Liver (tissue), 9 donors: Measurements from ENCODE around the gene SMPD2. TPM values are rescaled to one million over a fixed set of nuclear protein-coding genes. Genes with fewer than 3 reads are reported as not detected.

Source experiments
- DNase-seq: peaks from one replicate; pipeline ENCODE4 v3.0.0-alpha.2; 2017; ENCODE audit warnings: low spot score
- H3K27ac ChIP-seq, 2 donors: one replicate each; pipeline ENCODE4 v1.7.0; 2013; ENCODE audit warnings: inconsistent platforms in 2 of 2, low read length in 2 of 2, control low read depth in 1 of 2, low read depth in 1 of 2, mild to moderate bottlenecking in 1 of 2
- H3K27me3 ChIP-seq, 4 donors: one replicate each; pipeline versions ENCODE4 v1.6.1 to v1.7.0; 2013; ENCODE audit warnings: low read length in 3 of 4, inconsistent platforms in 1 of 4, mild to moderate bottlenecking in 1 of 4, moderate library complexity in 1 of 4; ENCODE audit not compliant: control insufficient read depth in 4 of 4, insufficient read depth in 4 of 4
- H3K36me3 ChIP-seq, 4 donors: one replicate each; pipeline versions ENCODE4 v1.6.1 to v1.7.0; 2013; ENCODE audit warnings: low read length in 3 of 4, mild to moderate bottlenecking in 3 of 4, low read depth in 1 of 4, moderate library complexity in 1 of 4; ENCODE audit not compliant: control insufficient read depth in 4 of 4, insufficient read depth in 3 of 4
- H3K4me1 ChIP-seq, 4 donors: one replicate each; pipeline versions ENCODE4 v1.6.1 to v1.7.0; 2013; ENCODE audit warnings: low read length in 3 of 4, mild to moderate bottlenecking in 3 of 4, moderate library complexity in 1 of 4; ENCODE audit not compliant: control insufficient read depth in 4 of 4, insufficient read depth in 4 of 4
- H3K4me3 ChIP-seq, 3 donors: one replicate each; pipeline versions ENCODE4 v1.6.1 to v1.7.0; 2013; ENCODE audit warnings: low read length in 3 of 3, control low read depth in 1 of 3, low read depth in 1 of 3, mild to moderate bottlenecking in 1 of 3
- H3K9ac ChIP-seq, 2 donors: one replicate each; pipeline ENCODE4 v1.7.0; 2013; ENCODE audit warnings: low read length in 2 of 2, mild to moderate bottlenecking in 2 of 2, moderate library complexity in 2 of 2, control low read depth in 1 of 2, low read depth in 1 of 2
- H3K9me3 ChIP-seq, 4 donors: one replicate each; pipeline versions ENCODE4 v1.6.1 to v1.7.0; 2013; ENCODE audit warnings: low read length in 3 of 4; ENCODE audit not compliant: control insufficient read depth in 4 of 4
- ATF3 ChIP-seq: IDR thresholded peaks from 2 replicates; pipeline ENCODE4 v1.6.1; 2016; ENCODE audit warnings: antibody characterized with exemption
- HNF4A ChIP-seq, 2 donors: conservative IDR thresholded peaks; 2 replicates each; pipeline ENCODE4 v1.6.1; 2016; ENCODE audit warnings: antibody characterized with exemption in 2 of 2, mild to moderate bottlenecking in 2 of 2
- MAX ChIP-seq: IDR thresholded peaks from 2 replicates; pipeline ENCODE4 v1.6.1; 2016; ENCODE audit warnings: antibody characterized with exemption
- RAD21 ChIP-seq, 2 donors: IDR thresholded peaks; 2 replicates each; pipeline ENCODE4 v1.6.1; 2016; ENCODE audit warnings: antibody characterized with exemption in 2 of 2, mild to moderate bottlenecking in 2 of 2
- REST ChIP-seq: IDR thresholded peaks from 2 replicates; pipeline ENCODE4 v1.6.1; 2016; ENCODE audit warnings: antibody characterized with exemption, mild to moderate bottlenecking
- SP1 ChIP-seq: IDR thresholded peaks from 2 replicates; pipeline ENCODE4 v1.6.1; 2018; ENCODE audit warnings: antibody characterized with exemption, mild to moderate bottlenecking
- YY1 ChIP-seq: IDR thresholded peaks from 2 replicates; pipeline ENCODE4 v1.6.1; 2016; ENCODE audit warnings: antibody characterized with exemption, mild to moderate bottlenecking
- WGBS: extraction: QIAGEN DNeasy Blood & Tissue Kit; methylation state at CpG from one replicate; pipeline ENCODE4 v1.1.7; 2013; 5-methylcytosine and 5-hydroxymethylcytosine counted together
- polyA plus RNA-seq, 2 donors: library from polyadenylated mRNA; stranded (reverse) in 1 of 2; unstranded in 1 of 2; fragments of 200-250 nt in 1 of 2; fragments of >200 nt in 1 of 2; fragmentation: Nextera tagmentation in 1 of 2; extraction: Ambion mirVana in 1 of 2; gene quantifications; one replicate each; pipeline versions ENCODE4 v1.2.1 to v1.2.3, GENCODE V29; 2013 to 2015
- total RNA-seq, 2 donors: library from RNA; depleted of rRNA; stranded (reverse); fragments of >200 nt; gene quantifications; one replicate each; pipeline ENCODE4 v1.2.3, GENCODE V29; 2014
- donor health status: healthy.
- donor health status: healthy.
- donor health status: healthy.
- donor health status: healthy.
- donor health status: healthy.

SMPD2 gene
- total and polyA plus RNA-seq, 4 donors = 3.3 to 5.1 (median 4.2) TPM

- H3K4me1 ChIP-seq = peaks cover 8 to 19% (median 16%) of the 10 kb centered on the region in 4 donors
- no peak overlapping the region for H3K27ac ChIP-seq
- H3K9ac ChIP-seq = no peak overlapping the region
- TF ChIP-seq HNF4A (conservative IDR thresholded peaks at IDR 0.05) (peak in 1 of 2 donors; percentile 43), RAD21 (IDR thresholded peaks at IDR 0.05) (peak in 1 of 2 donors; percentile 23), SP1 (peak; percentile 42), YY1 (no peak), REST (no peak)
- H3K27me3 ChIP-seq = no peaks in the 10 kb centered on the region
- DNase-seq = no peak
- H3K4me3 ChIP-seq = no peak overlapping the region
- no peaks in the 10 kb centered on the region for H3K9me3 ChIP-seq
- H3K36me3 ChIP-seq = peaks cover 0 to 6% (median 3%) of the 10 kb centered on the region in 4 donors
- WGBS = 62% methylated on average over 16 of the region's 16 CpGs
These were observed 16.4 kb downstream of the SMPD2 start for GRCh38 chr6:109456710-109457561.

GRCh38 chr6:109457562-109457996, 17.1 kb downstream of the SMPD2 start:
- no peaks in the 10 kb centered on the region for H3K27me3 ChIP-seq
- no peak overlapping the region for H3K27ac ChIP-seq
- no peak overlapping the region for H3K4me3 ChIP-seq
- TF ChIP-seq HNF4A (conservative IDR thresholded peaks at IDR 0.05) = no peak
- TF ChIP-seq MAX = no peak
- TF ChIP-seq REST = no peak
- TF ChIP-seq ATF3 = no peak
- no peak for TF ChIP-seq YY1
- 91% methylated on average over 6 of the region's 6 CpGs for WGBS
- H3K36me3 ChIP-seq = peaks cover 0 to 7% (median 3%) of the 10 kb centered on the region in 4 donors
- H3K4me1 ChIP-seq = peaks cover 8 to 19% (median 16%) of the 10 kb centered on the region in 4 donors
- H3K9me3 ChIP-seq = no peaks in the 10 kb centered on the region
- DNase-seq = no peak
- H3K9ac ChIP-seq = no peak overlapping the region
